A549 (cell line): Measurements from ENCODE around the gene KRT34. TPM values are rescaled to one million over a fixed set of nuclear protein-coding genes. Genes with fewer than 3 reads are reported as not detected.

ENCODE experiments used
- ATAC-seq, 2 experiments: fragments of 200-7000 bp in 1 of 2; fragments of >200 bp in 1 of 2; cut with Nextera tagmentation in 1 of 2; cut with Tn5 transposase in 1 of 2; 3 replicates each; pipeline versions ENCODE4 v1.8.0 to v1.9.1; 2018 to 2020; ENCODE audit warnings: mild to moderate bottlenecking in 1 of 2, moderate library complexity in 1 of 2
- CTCF ChIA-PET: fragments of 300-600 bp; sonication (Branson Sonifier 250); formaldehyde crosslinking; extraction: SDS; loops from one replicate; lab custom pipeline; 2021; ENCODE audit warnings: antibody characterized with exemption, inconsistent platforms; lab: Yijun Ruan, JAX
- POLR2A ChIA-PET: fragments of 350-600 bp; formaldehyde crosslinking; extraction: SDS; loops from one replicate; lab custom pipeline; 2021; ENCODE audit warnings: antibody characterized with exemption, inconsistent platforms; lab: Yijun Ruan, JAX
- DNase-seq, 2 experiments: peaks; one replicate each; pipeline versions ENCODE4 v3.0.0 to v3.0.0-alpha.2; 2011 to 2016; ENCODE audit warnings: low read depth in 1 of 2, low spot score in 1 of 2
- FAIRE-seq: peaks from 2 replicates; lab custom pipeline; 2011; peaks lifted over from hg19 to GRCh38; lab: Jason Lieb, UNC
- H3K27ac ChIP-seq, 2 experiments: fragments of >200 bp; sonication (Bioruptor Twin); formaldehyde crosslinking; 3 replicates each; pipeline ENCODE4 v1.5.1; 2016 to 2017
- H3K4me1 ChIP-seq: fragments of >200 bp; sonication (Bioruptor Twin); formaldehyde crosslinking; 3 replicates; pipeline ENCODE4 v1.6.1; 2016
- H3K4me2 ChIP-seq: fragments of >200 bp; sonication (Bioruptor Twin); formaldehyde crosslinking; 3 replicates; pipeline ENCODE4 v1.6.1; 2016
- H3K4me3 ChIP-seq: fragments of >200 bp; sonication (Bioruptor Twin); formaldehyde crosslinking; 3 replicates; pipeline ENCODE4 v1.5.1; 2016
- H3K9me3 ChIP-seq: fragments of >200 bp; sonication (Bioruptor Twin); formaldehyde crosslinking; 3 replicates; pipeline ENCODE4 v1.6.1; 2016
- ATOH8 ChIP-seq: fragments of 250-450 bp; sonication (Bioruptor Pico); IDR thresholded peaks from 2 replicates; pipeline ENCODE4 v1.5.0; 2020; ENCODE audit warnings: low read depth, mild to moderate bottlenecking, moderate library complexity
- CTCF ChIP-seq: fragments of >200 bp; sonication (Bioruptor Twin); formaldehyde crosslinking; IDR thresholded peaks from 3 replicates; pipeline ENCODE4 v1.5.1; 2016
- FOSL2 ChIP-seq, 2 experiments: fragments of 450-650 bp in 1 of 2; fragments of >200 bp in 1 of 2; sonication (Bioruptor Twin) in 1 of 2; formaldehyde crosslinking; IDR thresholded peaks; 2 replicates each; pipeline versions ENCODE4 v1.5.0 to v1.6.1; 2016 to 2020; ENCODE audit warnings: mild to moderate bottlenecking in 1 of 2, moderate library complexity in 1 of 2
- HEYL ChIP-seq: fragments of 250-450 bp; sonication (Bioruptor Pico); IDR thresholded peaks from 2 replicates; pipeline ENCODE4 v1.8.0; 2021; ENCODE audit warnings: mild to moderate bottlenecking, moderate library complexity
- HMGXB4 ChIP-seq: fragments of 250-450 bp; sonication (Bioruptor Pico); IDR thresholded peaks from 2 replicates; pipeline ENCODE4 v1.5.0; 2021; ENCODE audit warnings: mild to moderate bottlenecking, moderate library complexity, borderline replicate concordance
- HOXB5 ChIP-seq: fragments of 250-450 bp; sonication (Bioruptor Pico); IDR thresholded peaks from 2 replicates; pipeline ENCODE4 v1.5.0; 2020; ENCODE audit warnings: mild to moderate bottlenecking, moderate library complexity
- MAFK ChIP-seq: fragments of 450-650 bp; IDR thresholded peaks from 2 replicates; pipeline ENCODE4 v1.6.1; 2014; ENCODE audit not compliant: partially characterized antibody
- NFE2L2 ChIP-seq: fragments of 150-350 bp; conservative IDR thresholded peaks from 2 replicates; pipeline ENCODE4 v1.6.1; 2014; ENCODE audit warnings: low read length
- REST ChIP-seq: fragments of 200-600 bp; sonication (generic); IDR thresholded peaks from 2 replicates; pipeline ENCODE4 v1.6.1; 2016; ENCODE audit warnings: antibody characterized with exemption, mild to moderate bottlenecking, moderate library complexity
- SMC3 ChIP-seq: fragments of >200 bp; sonication (Bioruptor Twin); formaldehyde crosslinking; IDR thresholded peaks from 3 replicates; pipeline ENCODE4 v1.6.1; 2018; ENCODE audit warnings: inconsistent platforms
- ZSCAN20 ChIP-seq: fragments of 250-450 bp; sonication (Bioruptor Pico); IDR thresholded peaks from 2 replicates; pipeline ENCODE4 v1.8.0; 2022; ENCODE audit warnings: mild to moderate bottlenecking, moderate library complexity
- WGBS: methylation state at CpG from one replicate; pipeline ENCODE4 v1.1.6; 2017; ENCODE audit errors: missing lambda C conversion rate; 5-methylcytosine and 5-hydroxymethylcytosine counted together
- polyA plus RNA-seq, 4 experiments: library from polyadenylated mRNA; depleted of rRNA in 3 of 4; stranded (reverse); fragments of >200 nt; fragmentation: RNase III in 1 of 4; extraction: RNeasy Plus Mini Kit Qiagen cat#74134 plus additional on column Dnase treatment in 1 of 4; gene quantifications; 2 replicates in 3 of 4; 3 replicates in 1 of 4; pipeline ENCODE4 v1.2.3, GENCODE V29; 2011 to 2017

The KRT34 gene
- polyA plus RNA-seq, 2 of the 4 experiments (the other 2 are of a cell fraction): 0.09 to 0.23 TPM

- POLR2A ChIA-PET: no interaction called here
- Histone ChIP-seq H3K4me2 (no peak overlapping the region), H3K4me1 (no peaks in the 10 kb centered on the region), H3K9me3 (no peaks in the 10 kb centered on the region), H3K4me3 (no peak overlapping the region), H3K27ac (no peak overlapping the region)
- DNase-seq (no peak), FAIRE-seq (no peak), ATAC-seq (no peak)
- no peak for TF ChIP-seq MAFK
- no peak for TF ChIP-seq FOSL2 (IDR thresholded peaks at IDR 0.05)
- TF ChIP-seq FOSL2 (CRISPR knock-in tag; IDR thresholded peaks at IDR 0.05): 0 out of 2 replicates have a peak, but pooled peaks have one; percentile 19
- 74% methylated on average over 10 of the region's 10 CpGs for WGBS
- CTCF ChIA-PET: no interaction called here
These were observed 12.3 kb upstream of the KRT34 start for GRCh38 chr17:41394254-41394996.

GRCh38 chr17:41393826-41394225 is 11.7 kb upstream of the KRT34 start:
- no peak overlapping the region; a peak in 1 of 6 replicates for H3K27ac ChIP-seq
- no peaks in the 10 kb centered on the region for H3K9me3 ChIP-seq
- 87% methylated on average over 10 of the region's 10 CpGs for WGBS
- no peak for TF ChIP-seq SMC3
- H3K4me3 ChIP-seq: no peak overlapping the region
- ATAC-seq (no peak), FAIRE-seq (no peak), DNase-seq (no peak)
- CTCF ChIA-PET: interaction anchor here (0.7 to 1.2 kb wide), 3 partner anchors 155 to 255 kb away, joined by 3 to 4 read pairs (median 3); no protein-coding TSS in a partner anchor
- H3K4me2 ChIP-seq: no peak overlapping the region
- POLR2A ChIA-PET: no interaction called here
- H3K4me1 ChIP-seq: no peaks in the 10 kb centered on the region

- FAIRE-seq: no peak
- H3K9me3 ChIP-seq: no peaks in the 10 kb centered on the region
- no peak for ATAC-seq
- TF ChIP-seq HOXB5 (CRISPR knock-in tag) (no peak), ZSCAN20 (CRISPR knock-in tag) (no peak), ATOH8 (no peak), CTCF (no peak), HEYL (CRISPR knock-in tag) (no peak), HMGXB4 (no peak), NFE2L2 (no peak), REST (no peak)
- WGBS: 65% methylated on average over 5 of the region's 5 CpGs
- H3K27ac ChIP-seq: no peak overlapping the region
- H3K4me1 ChIP-seq: no peaks in the 10 kb centered on the region
- no peak overlapping the region for H3K4me3 ChIP-seq
- H3K4me2 ChIP-seq: no peak overlapping the region
- ChIA-PET CTCF (interaction anchor here (0.7 to 1.2 kb wide), 3 partner anchors 155 to 255 kb away, joined by 3 to 4 read pairs (median 3); no protein-coding TSS in a partner anchor), POLR2A (no interaction called here)
- DNase-seq: no peak
These were observed 11.2 kb upstream of the KRT34 start for GRCh38 chr17:41393294-41393693.
